Activated CD8-positive, alpha-beta T cell treated with anti-CD3 and anti-CD28 coated beads for 36 hours (primary cell): ENCODE data around the gene NEDD4L. TPM values are rescaled to one million over a fixed set of nuclear protein-coding genes. Genes with fewer than 3 reads are reported as not detected.

Experiments
- ATAC-seq: fragments of 200-7000 bp; cut with Tn5 transposase; one replicate; pipeline ENCODE4 v1.10.0; 2021; ENCODE audit warnings: mild to moderate bottlenecking, moderate library complexity
- CTCF ChIA-PET: fragments of 350-600 bp; sonication (Branson Sonifier 250); formaldehyde crosslinking; loops from one replicate; lab custom pipeline; 2021; ENCODE audit warnings: antibody characterized with exemption; lab: Charles Lee
- POLR2A ChIA-PET: fragments of 350-600 bp; sonication (Branson Sonifier 250); formaldehyde crosslinking; loops from one replicate; lab custom pipeline; 2021; ENCODE audit warnings: antibody characterized with exemption; lab: Charles Lee
- DNase-seq: peaks from one replicate; pipeline ENCODE4 v3.0.0-alpha.2; 2020
- H3K27ac Mint-ChIP-seq: one replicate; pipeline ENCODE4 v1.8.0; 2021; ENCODE audit warnings: mild to moderate bottlenecking, mixed read lengths
- H3K27me3 Mint-ChIP-seq: one replicate; pipeline ENCODE4 v1.8.0; 2021; ENCODE audit warnings: mixed read lengths
- H3K36me3 Mint-ChIP-seq: one replicate; pipeline ENCODE4 v1.8.0; 2021; ENCODE audit warnings: low read depth, mixed read lengths
- H3K4me1 Mint-ChIP-seq: one replicate; pipeline ENCODE4 v1.8.0; 2021; ENCODE audit warnings: low read depth, mixed read lengths
- H3K4me3 Mint-ChIP-seq: one replicate; pipeline ENCODE4 v1.8.0; 2021; ENCODE audit warnings: mild to moderate bottlenecking, moderate library complexity, mixed read lengths
- H3K9me3 Mint-ChIP-seq: one replicate; pipeline ENCODE4 v1.8.0; 2021; ENCODE audit warnings: mixed read lengths
- CTCF ChIP-seq: fragments of 200-600 bp; IDR thresholded peaks from one replicate; pipeline ENCODE4 v1.8.0; 2022; ENCODE audit warnings: antibody characterized with exemption, mild to moderate bottlenecking
- intact Hi-C: fragments of 100-400 bp; cut with micrococcal nuclease; formaldehyde crosslinking; loops from one replicate; pipeline ENCODE4 v1.10.0; 2022
- total RNA-seq, 2 experiments: library from RNA; stranded (reverse); gene quantifications; one replicate each; pipeline ENCODE4 v1.2.3, GENCODE V29; 2021

The NEDD4L gene
- total RNA-seq, 2 experiments from 2014 or later = 7.5 to 8.5 TPM

GRCh38 chr18:58046093-58046793 is 2.2 kb downstream of the NEDD4L start:
- H3K36me3 Mint-ChIP-seq = peaks cover 2% of the 10 kb centered on the region
- peak overlapping the region; percentile 93 for H3K4me3 Mint-ChIP-seq
- no peak for TF ChIP-seq CTCF
- peaks cover 27% of the 10 kb centered on the region for H3K4me1 Mint-ChIP-seq
- CTCF ChIA-PET = interaction anchor here (0.5 to 2.4 kb wide), 3 partner anchors 75 to 162 kb away, joined by 4 to 16 read pairs (median 5); no protein-coding TSS in a partner anchor
- POLR2A ChIA-PET = no interaction called here
- peaks cover 13% of the 10 kb centered on the region for H3K27me3 Mint-ChIP-seq
- no peak for DNase-seq
- H3K27ac Mint-ChIP-seq = no peak overlapping the region
- intact Hi-C loops = no loop called here
- no peaks in the 10 kb centered on the region for H3K9me3 Mint-ChIP-seq
- ATAC-seq = no peak

GRCh38 chr18:58046794-58047555 is 2.9 kb downstream of the NEDD4L start:
- Mint-ChIP-seq H3K4me1 (peaks cover 25% of the 10 kb centered on the region), H3K27ac (no peak overlapping the region), H3K36me3 (peaks cover 2% of the 10 kb centered on the region), H3K4me3 (no peak overlapping the region), H3K27me3 (peaks cover 11% of the 10 kb centered on the region), H3K9me3 (no peaks in the 10 kb centered on the region)
- ATAC-seq (no peak), DNase-seq (no peak)
- intact Hi-C loops = no loop called here
- no peak for TF ChIP-seq CTCF
- ChIA-PET CTCF (interaction anchor here (0.5 to 1.3 kb wide), 2 partner anchors 89 to 163 kb away, joined by 4 to 5 read pairs; no protein-coding TSS in a partner anchor), POLR2A (no interaction called here)

- H3K4me3 Mint-ChIP-seq = no peak overlapping the region
- CTCF ChIA-PET = interaction anchor here (2.2 kb wide), 1 partner anchor 88 kb away, joined by 4 read pairs; no protein-coding TSS in a partner anchor
- DNase-seq (no peak), ATAC-seq (no peak)
- intact Hi-C loops = no loop called here
- POLR2A ChIA-PET = no interaction called here
- peaks cover 9% of the 10 kb centered on the region for H3K27me3 Mint-ChIP-seq
- peaks cover 24% of the 10 kb centered on the region for H3K4me1 Mint-ChIP-seq
- H3K27ac Mint-ChIP-seq = no peak overlapping the region
- TF ChIP-seq CTCF = no peak
- H3K9me3 Mint-ChIP-seq = no peaks in the 10 kb centered on the region
- peaks cover 2% of the 10 kb centered on the region for H3K36me3 Mint-ChIP-seq
Measured at GRCh38 chr18:58047556-58047882, 3.5 kb downstream of the NEDD4L start.

GRCh38 chr18:58048081-58048642 is 4.1 kb downstream of the NEDD4L start:
- no peak for TF ChIP-seq CTCF

More at GRCh38 chr18:58048081-58048642, 4.1 kb downstream of the NEDD4L start:
- POLR2A ChIA-PET = no interaction called here
- ATAC-seq = no peak
- DNase-seq = no peak
- intact Hi-C loops = no loop called here
- Mint-ChIP-seq H3K36me3 (peaks cover 2% of the 10 kb centered on the region), H3K27me3 (peaks cover 9% of the 10 kb centered on the region), H3K4me3 (no peak overlapping the region), H3K9me3 (no peaks in the 10 kb centered on the region), H3K4me1 (peaks cover 18% of the 10 kb centered on the region), H3K27ac (no peak overlapping the region)
- CTCF ChIA-PET = interaction anchor here (1.6 to 2.2 kb wide), 2 partner anchors 74 to 87 kb away, joined by 4 to 7 read pairs; no protein-coding TSS in a partner anchor
